GM20000 (cell line): Measurements from ENCODE around the gene MINK1.
"Not testable (repeated sequence)": the region's sequence is repeated elsewhere in the genome, so short reads cannot be mapped to it uniquely, and the experiment has no call there.

ENCODE experiments used
- DNase-seq: peaks from one replicate; pipeline ENCODE4 v3.0.0; 2012; ENCODE audit warnings: low spot score
- CTCF ChIP-seq: IDR thresholded peaks from 2 replicates; pipeline ENCODE4 v1.5.1; 2012; ENCODE audit warnings: mild to moderate bottlenecking, control low read depth; ENCODE audit errors: extremely low read depth, missing control alignments

The MINK1 gene

GRCh38 chr17:4858068-4858881 lies 25.1 kb downstream of the MINK1 start:
- no peak for DNase-seq
- no peak for TF ChIP-seq CTCF

- TF ChIP-seq CTCF, result no peak
- no peak for DNase-seq
Observed at GRCh38 chr17:4858882-4859260, 25.7 kb downstream of the MINK1 start.

- no peak for DNase-seq
- no peak for TF ChIP-seq CTCF
Observed at GRCh38 chr17:4859816-4860625, 26.9 kb downstream of the MINK1 start.

GRCh38 chr17:4860651-4861050 lies 27.5 kb downstream of the MINK1 start:
- no peak for TF ChIP-seq CTCF
- no peak for DNase-seq

GRCh38 chr17:4861052-4861451 lies 27.9 kb downstream of the MINK1 start:
- no peak for TF ChIP-seq CTCF
- DNase-seq, result no peak

GRCh38 chr17:4862720-4863119 lies 29.6 kb downstream of the MINK1 start:
- no peak for TF ChIP-seq CTCF
- DNase-seq, result no peak

GRCh38 chr17:4863321-4863720 lies 30.2 kb downstream of the MINK1 start:
- DNase-seq, result no peak
- no peak for TF ChIP-seq CTCF

GRCh38 chr17:4867535-4867934 lies 34.4 kb downstream of the MINK1 start:
- DNase-seq, result not testable (repeated sequence)

GRCh38 chr17:4869058-4869998 lies 36.2 kb downstream of the MINK1 start:
- not testable (repeated sequence) for DNase-seq
